ENCODE results near the gene STX1A. TPM values are rescaled to one million over a fixed set of nuclear protein-coding genes. Genes with fewer than 3 reads are reported as not detected.
A peak's percentile ranks its signal among the peaks of the same experiment; 100 is the strongest.

The STX1A gene
- total RNA-seq, result 1 to 10 TPM; 7.0 to 7.2 TPM

GRCh38 chr7:73718905-73719805, at the start of gene STX1A:
STX1A (minus strand) TSS chr7:73719669; CDS start chr7:73719631, 38 bp downstream.
- Histone ChIP-seq H3K27me3 (no peaks in the 10 kb centered on the region), H3K9ac (ENCODE audit: low read depth in 2 of 2, low read length in 2 of 2) (peak within 1 kb of the TSS; percentile 61 to 84), H3K27ac (no peak within 1 kb of the TSS), H3K36me3 (no peaks in the 10 kb centered on the region), H3K9me3 (no peaks in the 10 kb centered on the region), H3K4me1 (peaks cover 16% of the 10 kb centered on the region), H3K4me3 (peak within 1 kb of the TSS; percentile 85)
- peak; percentile 68 for DNase-seq
- TF ChIP-seq CTCF (IDR thresholded peaks at IDR 0.05), result no peak
- intact Hi-C loops (cut with DNase I), result no loop called here

DNA sequence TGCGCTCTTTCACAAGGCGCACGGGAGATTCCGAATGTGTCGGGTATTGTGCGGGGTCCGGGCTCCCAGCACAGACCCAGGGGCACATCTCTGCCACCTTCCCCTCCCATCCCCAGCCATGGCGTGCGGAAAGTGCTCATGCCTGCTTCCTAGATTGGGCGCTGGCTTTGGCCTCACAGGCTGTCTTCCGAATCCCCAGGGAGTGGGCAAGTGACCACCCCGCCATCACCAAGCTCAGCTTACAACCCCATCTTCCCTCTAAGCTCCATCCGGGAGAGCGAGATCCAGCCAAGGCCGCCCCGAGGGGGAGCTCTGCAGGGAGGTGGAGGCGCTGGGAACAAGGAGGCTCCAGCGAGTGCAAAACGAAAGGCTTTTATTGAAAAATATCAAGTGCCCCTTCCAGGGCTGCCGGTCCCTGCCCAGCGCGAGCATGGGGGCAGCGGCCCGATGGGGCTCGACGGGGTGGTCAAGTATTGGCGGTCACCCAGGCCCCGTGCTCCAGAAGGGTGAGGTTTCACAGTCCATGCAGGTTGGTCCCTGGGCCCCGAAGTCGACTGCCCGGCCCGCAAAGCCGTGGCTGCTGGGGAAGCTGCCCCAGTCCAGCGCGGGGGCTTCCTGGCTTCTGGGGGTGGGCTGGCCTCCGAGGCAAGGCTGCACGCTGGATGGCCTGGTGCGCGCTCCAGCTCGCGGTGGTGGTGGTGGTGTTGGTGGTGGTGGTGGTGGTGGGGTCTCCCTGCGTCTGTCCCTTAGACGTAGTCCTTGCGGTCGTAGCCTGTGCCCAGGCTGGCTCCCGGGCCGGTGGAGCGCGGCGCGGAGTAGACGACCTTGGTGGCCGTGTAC, 49.4 kb upstream of the STX1A start:
- H3K27ac ChIP-seq, result peak overlapping the region; percentile 72
- no peak for TF ChIP-seq CTCF (IDR thresholded peaks at IDR 0.05)
- H3K27me3 ChIP-seq, result peaks cover 6% of the 10 kb centered on the region
- peak overlapping the region; percentile 97 to 98 for H3K9ac ChIP-seq (ENCODE audit: low read depth in 2 of 2, low read length in 2 of 2)
- DNase-seq, result no peak
- H3K36me3 ChIP-seq, result no peaks in the 10 kb centered on the region
- peak overlapping the region; percentile 58 for H3K4me3 ChIP-seq
- H3K4me1 ChIP-seq, result no peaks in the 10 kb centered on the region
- intact Hi-C loops (cut with DNase I), result loop anchor here (2.0 kb wide), 1 partner anchor 62 kb away; the partner anchor contains the start of gene CLDN4
- no peaks in the 10 kb centered on the region for H3K9me3 ChIP-seq

DNA sequence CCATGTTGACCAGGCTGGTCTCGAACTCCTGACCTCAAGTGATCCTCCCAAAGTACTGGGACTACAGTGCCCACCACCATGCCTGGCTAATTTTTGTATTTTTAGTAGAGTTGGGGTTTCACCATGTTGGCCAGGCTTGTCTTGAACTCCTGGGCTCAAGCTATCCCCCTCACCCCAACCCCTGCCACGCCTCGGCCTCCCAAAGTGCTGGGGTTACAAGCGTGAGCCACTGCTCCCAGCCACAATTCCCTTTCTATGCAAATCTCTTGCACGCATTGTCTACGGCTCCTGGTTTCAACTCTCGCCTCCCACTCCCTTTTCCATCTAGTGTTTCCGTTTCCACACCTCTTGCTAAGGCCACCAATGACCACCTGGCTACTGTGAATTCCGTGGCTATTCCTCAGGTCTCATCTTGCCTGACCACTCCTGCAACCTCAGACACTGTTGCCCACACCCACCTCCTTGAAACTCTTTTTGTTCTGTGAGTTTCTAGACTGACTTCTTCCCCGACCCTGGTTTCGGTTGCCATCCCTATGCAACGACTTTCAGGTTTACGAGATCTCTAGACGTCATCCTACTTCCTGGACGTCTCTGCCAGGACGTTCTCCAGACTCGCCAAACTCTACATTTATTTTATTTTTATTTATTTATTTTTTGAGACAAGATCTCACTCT, 47.2 kb upstream of the STX1A start:
- intact Hi-C loops (cut with DNase I), result loop anchor here (2.0 kb wide), 1 partner anchor 28 kb away; the partner anchor contains the start of gene ABHD11
- Histone ChIP-seq H3K27ac (peak overlapping the region; percentile 72), H3K27me3 (peaks cover 6% of the 10 kb centered on the region), H3K9ac (ENCODE audit: low read depth in 2 of 2, low read length in 2 of 2) (peak overlapping the region in 1 of 2 donors; percentile 70), H3K4me1 (no peaks in the 10 kb centered on the region), H3K36me3 (no peaks in the 10 kb centered on the region), H3K4me3 (no peak overlapping the region), H3K9me3 (no peaks in the 10 kb centered on the region)
- TF ChIP-seq CTCF (IDR thresholded peaks at IDR 0.05), result no peak
- no peak for DNase-seq

DNA sequence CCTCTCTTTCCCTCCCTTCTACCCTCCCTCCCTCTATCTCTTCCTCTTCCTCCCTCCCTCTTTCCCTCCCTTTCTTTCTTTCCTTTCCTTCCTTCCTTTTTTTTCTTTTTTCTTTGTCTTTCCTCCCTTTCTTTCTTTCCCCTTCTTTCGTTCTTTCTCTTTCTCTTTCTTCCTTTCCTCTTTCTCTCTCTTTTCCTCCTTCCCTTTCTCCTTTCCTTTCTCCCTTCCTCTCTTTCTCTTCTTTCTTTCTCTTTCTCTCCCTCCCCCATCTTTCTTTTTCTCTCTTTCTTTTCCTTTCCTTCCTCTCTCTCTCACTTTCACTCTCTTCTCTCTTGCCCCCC, 43.2 kb upstream of the STX1A start:
- Histone ChIP-seq H3K9ac (ENCODE audit: low read depth in 2 of 2, low read length in 2 of 2) (no peak overlapping the region), H3K4me3 (no peak overlapping the region), H3K4me1 (no peaks in the 10 kb centered on the region), H3K27me3 (no peaks in the 10 kb centered on the region), H3K36me3 (no peaks in the 10 kb centered on the region), H3K27ac (no peak overlapping the region), H3K9me3 (no peaks in the 10 kb centered on the region)
- intact Hi-C loops (cut with DNase I), result no loop called here
- TF ChIP-seq CTCF (IDR thresholded peaks at IDR 0.05), result no peak
- DNase-seq, result no peak

Data from colonic mucosa (tissue), 4 donors.